ACHN (cell line): ENCODE measurements around the gene KIF18A.
"Not testable (repeated sequence)": the region's sequence is repeated elsewhere in the genome, so short reads cannot be mapped to it uniquely, and the experiment has no call there.

ENCODE experiments used
- DNase-seq: peaks from one replicate; pipeline ENCODE4 v3.0.0-alpha.2; 2015
- in situ Hi-C: cut with HindIII; loops from 2 replicates; pipeline ENCODE4 v1.10.0; 2017; ENCODE audit warnings: low sequenced_read_pairs, low pct_ligation_motif_present, low pct_unique_long_range_greater_than_20kb

The KIF18A gene

DNA sequence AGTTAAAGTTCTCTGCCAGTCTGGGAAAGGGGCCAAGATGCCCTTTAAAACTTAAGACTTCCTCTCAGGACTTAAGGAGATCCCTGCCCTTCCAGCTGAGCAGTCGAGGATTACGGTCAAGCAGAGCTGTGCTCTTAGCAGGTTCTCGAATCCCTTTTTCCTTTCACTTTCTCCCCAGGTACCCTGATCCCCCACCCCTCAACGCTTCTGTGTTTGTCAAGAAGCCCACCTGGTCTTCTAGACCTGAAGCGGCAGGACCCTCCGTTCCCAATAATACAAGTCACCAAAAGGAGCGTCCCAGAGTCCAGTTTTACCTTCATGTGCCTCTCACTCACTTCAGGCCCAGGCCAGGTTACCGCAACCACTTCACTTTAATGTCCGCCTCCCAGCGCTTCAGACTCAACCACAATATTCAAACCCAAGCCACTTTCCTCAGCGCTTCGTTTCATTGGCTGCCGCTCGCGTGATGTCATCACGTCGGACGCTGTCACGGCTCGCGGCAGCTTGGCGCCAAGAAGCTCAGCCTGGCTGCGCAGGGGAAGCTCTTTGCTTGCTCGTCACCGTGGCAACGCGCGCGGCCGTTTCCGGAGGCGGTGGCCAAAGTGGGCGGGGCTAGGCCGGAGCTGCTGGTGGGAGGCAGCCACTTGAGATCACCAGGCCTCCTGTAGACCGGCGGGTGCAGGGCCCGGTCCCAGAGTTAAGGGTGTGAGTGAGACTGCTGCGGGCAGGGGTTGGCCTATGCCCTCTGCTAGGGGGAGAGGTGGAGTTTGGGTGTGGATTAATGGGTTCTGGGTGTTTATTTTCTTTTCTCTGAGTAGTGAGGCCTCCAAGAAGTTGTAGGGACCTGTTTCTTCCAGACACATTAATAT, at the start of gene KIF18A, which contains the start of gene METTL15:
KIF18A (minus strand) TSS at position 407 of the 869 bp plus-strand sequence. CDS start 10,209 bp downstream, outside the sequence.
METTL15 (plus strand) TSS at position 639 of the 869 bp plus-strand sequence. CDS start 4,947 bp downstream, outside the sequence.
- in situ Hi-C loops = no loop called here
- DNase-seq = peak; percentile 98

DNA sequence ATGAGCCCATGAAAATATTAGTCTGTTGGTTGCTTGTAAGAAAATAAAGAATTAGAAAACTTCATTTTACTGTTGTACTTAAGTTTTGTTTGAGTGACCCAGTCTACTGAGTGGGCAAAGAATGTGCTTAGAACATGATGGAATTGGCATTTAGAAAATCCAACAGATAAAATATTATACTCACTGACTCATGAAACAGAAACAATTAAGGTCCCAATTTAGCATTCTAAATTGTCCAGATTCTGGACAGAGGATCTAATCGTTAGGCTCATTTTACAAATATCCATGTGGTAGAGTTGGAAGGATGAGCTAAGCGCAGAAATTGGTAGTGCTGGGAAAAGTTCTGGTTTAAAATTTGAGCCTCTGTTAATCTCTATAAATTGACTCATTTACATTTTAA, 45.6 kb upstream of the KIF18A start:
- in situ Hi-C loops = no loop called here
- no peak for DNase-seq

DNA sequence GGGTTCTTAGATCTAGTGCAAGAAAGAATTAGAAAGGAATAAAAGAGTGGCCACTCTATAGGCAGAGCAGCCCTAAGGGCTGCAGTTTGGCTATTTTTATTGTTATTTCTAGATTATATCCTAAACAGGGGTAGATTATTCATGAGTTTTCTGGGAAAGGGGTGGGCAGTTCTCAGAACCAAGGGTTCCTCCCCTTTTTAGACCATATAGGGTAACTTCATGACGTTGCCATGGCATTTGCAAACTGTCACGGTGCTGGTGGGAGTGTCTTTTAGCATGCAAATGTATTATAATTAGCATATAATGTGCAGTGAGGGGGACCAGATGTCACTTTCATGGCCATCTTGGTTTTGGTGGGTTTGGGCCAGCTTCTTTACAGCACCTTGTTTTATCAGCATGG, 44.8 kb upstream of the KIF18A start:
- in situ Hi-C loops = no loop called here

DNA sequence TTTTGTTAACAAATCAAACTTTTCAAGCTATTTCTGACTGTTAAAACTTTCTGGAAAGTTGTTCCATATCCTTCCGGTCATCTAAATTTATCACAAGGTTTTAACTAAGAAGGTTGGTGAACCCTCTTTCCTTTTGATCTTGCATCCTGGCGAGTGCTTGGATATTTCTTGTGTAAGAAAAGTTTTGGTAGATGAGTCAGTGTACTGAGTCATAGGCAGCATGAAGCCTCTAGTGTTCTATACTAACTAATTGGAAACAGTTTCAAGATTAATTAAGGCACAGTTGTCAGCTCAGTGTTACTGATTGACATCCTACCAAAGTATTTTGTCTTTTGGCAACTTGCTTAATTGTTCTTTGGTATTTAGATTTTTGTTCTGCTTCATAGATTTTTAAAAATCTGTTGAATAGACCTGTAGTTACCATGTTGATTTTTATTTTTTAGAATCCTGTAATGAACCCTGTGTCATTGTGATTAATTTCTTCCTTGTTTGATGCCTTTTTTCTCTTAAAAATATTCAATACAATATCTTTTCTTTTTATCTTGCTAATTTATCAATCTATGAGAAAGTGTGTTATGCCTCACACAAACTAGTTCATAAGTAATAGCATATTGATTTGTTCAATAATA, 38.3 kb upstream of the KIF18A start:
- DNase-seq = peak; percentile 80

More for the DNA sequence above, 44.8 kb upstream of the KIF18A start:
- DNase-seq = no peak

DNA sequence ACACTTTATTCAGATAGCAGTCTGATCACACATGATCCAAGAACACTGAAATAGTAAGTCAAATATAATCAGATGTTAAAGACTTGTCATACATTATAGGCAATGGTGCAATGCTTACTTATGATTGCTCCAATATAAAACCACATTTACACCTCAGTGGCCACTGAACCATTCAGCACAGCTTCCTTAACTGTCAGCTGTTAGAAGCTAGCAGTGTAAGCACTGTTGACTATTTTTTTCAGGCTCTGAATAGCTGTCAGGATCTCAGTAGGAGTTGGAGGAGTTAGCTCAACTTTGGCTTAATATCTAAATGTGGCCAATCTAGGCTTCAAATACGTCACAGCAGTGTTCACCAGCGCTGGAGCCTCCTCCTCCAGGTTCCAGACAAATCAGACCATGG, 36.9 kb upstream of the KIF18A start:
- in situ Hi-C loops = no loop called here
- peak; percentile 50 for DNase-seq

More for the DNA sequence above, 38.3 kb upstream of the KIF18A start:
- in situ Hi-C loops = no loop called here

DNA sequence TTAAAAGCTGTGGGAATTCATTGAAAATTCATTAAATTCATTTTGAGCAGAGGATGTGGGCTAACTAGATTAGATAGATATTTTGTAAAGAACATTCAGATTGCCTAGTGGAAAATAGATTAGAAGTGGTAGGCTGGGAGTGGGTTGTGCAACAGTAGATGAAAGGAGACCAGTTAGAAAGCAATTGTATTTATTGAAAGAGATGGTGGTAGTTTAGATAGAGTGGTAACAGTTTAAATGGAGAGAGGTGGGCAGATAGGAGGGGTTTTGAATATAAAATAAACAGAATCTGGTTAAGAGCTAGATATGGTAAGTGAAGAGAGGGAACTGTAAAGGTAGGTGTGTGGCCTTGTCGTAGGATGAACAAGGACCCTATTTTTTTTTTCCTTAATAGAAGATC, 34.8 kb upstream of the KIF18A start:
- in situ Hi-C loops = no loop called here

DNA sequence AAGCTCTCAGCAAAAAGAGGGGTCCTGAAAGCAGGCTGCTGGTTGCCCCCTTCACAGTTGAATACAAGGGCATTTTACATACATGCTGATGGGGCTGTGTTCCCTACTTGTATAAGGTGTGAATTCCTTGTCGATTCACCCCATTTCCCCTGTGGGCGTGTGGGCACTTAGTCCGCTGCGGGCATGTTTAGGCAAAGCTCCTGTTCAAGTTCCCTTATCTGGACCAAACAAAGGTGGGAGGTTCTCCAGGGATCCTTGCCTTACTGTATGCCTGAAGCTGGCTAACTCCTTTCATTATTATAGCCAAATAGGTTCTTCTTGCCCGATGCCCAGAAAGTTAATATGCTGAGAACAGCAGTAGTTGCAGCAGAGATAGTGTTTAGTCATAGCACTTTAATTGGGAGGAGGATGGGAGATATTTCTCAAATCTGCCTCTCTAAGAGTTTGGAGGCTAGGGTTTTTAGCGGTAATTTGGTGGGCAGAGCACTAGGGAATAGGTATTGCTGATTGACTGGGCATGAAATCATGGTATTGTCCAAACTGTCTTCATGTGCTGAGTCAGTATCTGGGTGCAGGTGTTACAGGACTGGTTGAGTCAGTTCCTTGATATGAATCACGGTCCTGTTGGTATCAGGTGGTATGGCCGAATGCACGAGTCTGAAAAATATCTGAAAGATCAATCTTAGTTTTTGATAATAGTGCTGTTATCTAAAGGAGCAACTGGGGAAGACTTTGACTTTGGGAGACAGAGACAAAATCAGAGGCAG, 32.9 kb upstream of the KIF18A start:
- no peak for DNase-seq
- in situ Hi-C loops = no loop called here

More for the DNA sequence above, 34.8 kb upstream of the KIF18A start:
- no peak for DNase-seq

DNA sequence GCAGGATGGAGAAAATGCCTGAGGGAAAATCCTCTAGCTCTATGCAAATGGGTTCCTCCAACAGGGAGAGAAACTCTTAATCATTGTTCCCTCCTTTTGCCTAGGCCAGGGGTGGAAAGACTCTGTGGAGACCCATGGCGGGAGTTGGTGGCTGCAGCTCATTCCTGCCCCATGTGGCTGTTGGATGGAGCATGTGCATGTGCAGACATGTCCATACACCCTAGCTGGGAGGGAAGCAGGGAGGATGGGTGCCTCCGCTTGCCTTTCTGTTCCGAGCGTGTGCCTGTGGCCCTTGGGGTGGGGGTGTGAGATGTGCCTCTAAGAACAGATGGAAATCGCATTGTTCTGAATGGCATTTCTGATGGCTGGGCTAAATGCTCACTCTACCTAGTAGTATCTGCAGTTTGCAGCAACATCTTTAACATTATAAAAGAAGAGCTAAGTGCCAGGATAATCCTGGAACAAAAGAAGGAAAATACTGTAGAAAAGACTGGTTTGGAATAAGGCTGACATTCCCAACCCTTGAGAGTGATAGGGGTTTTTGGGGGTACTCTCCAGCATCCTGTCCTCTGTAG, 32.0 kb upstream of the KIF18A start:
- in situ Hi-C loops = no loop called here
- no peak for DNase-seq

DNA sequence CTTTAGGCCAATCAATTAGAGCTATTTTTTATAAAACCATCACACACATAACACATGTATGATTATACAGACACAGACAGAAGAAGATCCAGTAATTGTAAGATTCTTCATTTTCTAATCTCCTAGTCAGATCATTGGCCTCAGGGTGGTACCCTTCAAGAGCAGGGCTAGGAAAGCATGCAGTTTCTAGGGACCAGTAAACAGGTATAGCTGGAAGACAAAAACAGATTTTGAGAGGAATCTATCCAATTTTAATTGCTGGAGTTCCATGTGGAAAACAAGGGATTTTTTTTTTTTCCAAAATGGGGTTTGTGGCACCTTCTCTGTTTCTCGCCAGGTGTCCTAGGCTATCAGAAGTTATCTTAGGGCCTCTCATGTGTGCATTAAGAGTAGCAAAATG, 29.9 kb upstream of the KIF18A start:
- in situ Hi-C loops = no loop called here

DNA sequence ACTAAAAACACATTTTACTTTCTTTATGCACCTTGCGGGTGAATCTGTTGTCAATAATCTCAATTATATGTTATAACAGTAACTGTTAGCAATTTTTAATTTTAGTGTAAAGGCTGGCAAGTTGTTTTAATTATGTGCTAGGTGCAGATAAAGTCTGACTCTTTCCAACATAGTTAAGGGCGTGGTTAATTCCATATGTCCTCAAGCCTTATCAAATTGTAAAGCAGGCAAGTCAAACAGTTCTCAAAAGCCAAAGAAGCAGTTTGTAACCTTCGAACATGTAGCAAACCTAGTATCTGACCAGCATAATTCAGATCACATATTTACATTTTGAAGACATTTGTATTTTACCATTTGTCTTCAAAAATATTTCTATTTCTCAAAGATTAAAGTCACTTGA, 29.4 kb upstream of the KIF18A start:
- in situ Hi-C loops = no loop called here
- DNase-seq = no peak

More for the DNA sequence above, 29.9 kb upstream of the KIF18A start:
- DNase-seq = no peak

DNA sequence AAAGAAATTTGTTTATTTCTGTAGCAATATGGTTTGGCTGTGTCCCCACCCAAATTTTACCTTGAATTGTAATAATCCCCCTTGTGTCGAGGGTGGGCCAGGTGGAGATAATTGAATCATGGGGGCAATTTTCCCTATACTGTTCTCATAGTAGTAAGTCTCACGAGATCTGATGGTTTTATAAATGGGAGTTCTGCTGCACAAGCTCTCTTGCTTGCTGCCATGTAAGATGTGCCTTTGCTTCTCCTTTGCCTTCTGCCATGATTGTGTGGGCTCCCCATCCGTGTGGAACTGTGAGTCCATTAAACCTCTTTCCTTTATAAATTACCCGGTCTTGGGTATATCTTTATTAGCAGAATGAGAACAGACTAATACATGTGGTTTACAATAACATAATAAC, 28.2 kb upstream of the KIF18A start:
- DNase-seq, in situ Hi-C loops: not testable (repeated sequence)

DNA sequence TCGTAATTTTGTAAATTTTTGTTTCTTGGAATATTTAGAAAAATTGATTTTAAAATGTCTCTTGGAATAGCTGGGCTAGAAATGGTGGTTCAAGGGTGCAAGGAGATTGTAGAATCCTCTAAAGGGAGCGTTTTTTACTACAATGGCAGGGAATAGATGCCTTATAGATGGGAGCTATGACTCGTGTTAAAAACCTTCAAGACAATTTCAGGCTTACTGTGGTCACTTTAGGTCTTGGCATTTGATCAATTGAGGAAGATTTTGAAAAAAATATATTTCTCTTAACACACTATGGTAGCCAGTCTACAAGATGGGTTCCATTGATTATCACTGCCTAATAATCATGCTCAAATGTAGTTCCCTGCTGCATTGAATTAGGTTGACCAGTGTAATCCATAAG, 25.2 kb upstream of the KIF18A start:
- DNase-seq = no peak

DNA sequence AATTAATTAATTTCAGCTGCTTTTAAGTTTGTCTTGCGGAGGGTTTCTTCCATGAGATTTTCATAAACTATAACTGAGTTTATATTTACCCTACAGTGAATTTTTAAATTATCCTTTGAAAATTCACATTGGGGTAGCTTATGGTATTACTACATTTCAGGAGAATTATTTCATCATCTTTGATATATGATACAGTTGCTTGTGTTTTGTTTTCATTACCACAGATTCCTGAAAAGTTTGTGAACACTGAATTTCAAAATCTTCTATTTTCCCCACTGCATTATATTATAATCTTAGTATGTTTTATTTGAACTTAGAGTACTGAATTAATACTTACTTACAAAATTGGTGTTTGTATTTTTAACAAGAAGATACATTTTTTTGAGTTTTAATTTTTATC, 24.6 kb upstream of the KIF18A start:
- DNase-seq = no peak
- in situ Hi-C loops = no loop called here

More for the DNA sequence above, 25.2 kb upstream of the KIF18A start:
- in situ Hi-C loops = no loop called here

DNA sequence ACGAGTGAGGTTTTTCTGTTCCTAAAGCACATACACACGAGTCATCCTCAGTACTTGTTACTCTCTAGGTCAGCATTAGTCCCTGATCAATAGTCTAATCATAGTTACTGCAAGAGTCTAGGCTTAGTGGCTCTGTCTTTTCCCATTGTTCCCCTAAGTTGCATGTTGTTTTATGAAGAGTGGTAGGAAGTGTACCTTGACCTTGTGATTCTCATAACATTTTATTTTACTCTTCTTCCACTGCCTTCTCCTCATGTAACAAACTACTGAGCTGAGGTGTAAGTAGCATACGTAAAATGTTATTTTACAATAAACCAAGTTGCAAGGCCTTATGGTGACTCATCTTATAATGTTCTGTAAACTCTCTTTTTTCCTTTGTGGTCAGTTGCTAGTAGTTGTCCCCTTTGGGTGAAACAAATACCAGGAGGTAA, 15.2 kb upstream of the KIF18A start:
- in situ Hi-C loops = no loop called here
- no peak for DNase-seq

DNA sequence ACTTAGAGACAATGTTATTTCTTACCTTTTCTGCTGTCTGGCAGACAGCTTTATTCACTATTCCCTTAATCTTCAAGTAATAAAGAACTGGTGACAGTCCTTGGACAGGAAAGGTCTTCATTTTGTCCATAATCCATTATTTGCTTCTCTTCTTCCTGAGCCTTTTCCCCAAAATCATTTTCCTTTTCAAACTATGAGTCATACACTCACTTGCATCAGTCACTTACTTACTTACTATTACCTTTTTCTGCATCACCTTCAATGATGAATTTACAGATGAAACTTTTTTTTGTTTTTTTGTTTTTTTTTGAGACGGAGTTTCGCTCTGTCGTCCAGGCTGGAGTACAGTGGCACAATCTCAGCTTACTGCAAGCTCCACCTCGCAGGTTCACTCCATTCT, 9.8 kb upstream of the KIF18A start:
- in situ Hi-C loops = no loop called here
- DNase-seq = no peak

DNA sequence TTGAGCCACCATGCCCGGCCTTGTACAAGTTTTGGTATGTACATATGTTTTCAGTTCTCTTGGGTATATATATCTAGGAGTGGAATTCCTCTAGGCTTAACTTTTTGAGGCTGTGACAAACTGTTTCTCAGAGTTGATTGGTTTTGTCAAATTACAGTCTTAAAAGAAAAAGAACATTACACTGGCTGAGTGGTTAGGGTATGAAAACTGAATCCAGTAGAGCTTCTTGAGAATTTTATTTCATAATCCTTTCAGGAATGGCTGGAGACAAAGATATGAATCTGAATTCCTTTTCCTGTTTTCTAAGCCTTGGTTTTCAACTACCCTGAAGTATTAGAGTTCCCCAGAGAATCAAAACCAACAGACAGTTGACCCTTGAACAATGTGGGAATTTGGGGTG, 6.8 kb upstream of the KIF18A start:
- DNase-seq = no peak
- in situ Hi-C loops = no loop called here

DNA sequence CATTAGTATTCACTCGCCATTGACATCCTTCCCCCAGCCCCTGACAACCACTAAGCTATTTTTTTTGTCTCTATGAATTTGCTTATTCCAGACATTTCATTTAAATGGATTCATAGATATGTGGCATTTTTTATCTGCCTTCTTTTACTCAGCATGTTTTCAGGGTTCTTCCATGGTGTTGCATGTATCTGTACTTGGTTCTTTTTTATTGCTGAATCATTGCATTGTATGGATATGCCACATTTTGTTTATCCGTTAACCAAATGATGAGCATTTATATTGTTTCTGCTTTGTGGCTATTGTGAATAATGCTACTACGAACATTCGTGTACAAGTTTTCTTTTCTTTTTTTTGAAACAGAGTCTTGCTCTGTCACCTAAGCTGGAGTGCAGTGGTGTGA, 6.2 kb upstream of the KIF18A start:
- in situ Hi-C loops = no loop called here
- no peak for DNase-seq

DNA sequence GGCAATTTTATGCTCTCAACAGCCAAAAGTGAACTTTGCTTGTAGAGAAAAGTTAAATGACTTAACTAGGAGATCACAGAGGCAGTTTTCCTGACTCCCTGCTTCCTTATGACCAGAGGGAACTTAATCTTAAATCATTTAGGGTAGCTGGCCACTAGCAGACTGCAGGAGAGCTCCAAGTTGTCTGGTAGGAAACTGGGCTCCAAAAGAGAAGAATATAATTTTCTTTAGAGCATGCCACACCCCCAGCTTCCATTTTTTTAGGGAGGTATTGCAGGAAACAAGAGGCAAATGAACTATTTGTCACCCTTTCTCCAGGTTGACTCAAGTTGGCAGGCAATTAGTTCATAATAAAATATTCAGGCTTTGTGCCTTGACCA, 2.9 kb upstream of the KIF18A start:
- DNase-seq = peak; percentile 19
- in situ Hi-C loops = no loop called here
